Measurements from ENCODE around the gene OPA3.
A peak's percentile ranks its signal among the peaks of the same experiment; 100 is the strongest.
"Not testable (repeated sequence)": the region's sequence is repeated elsewhere in the genome, so short reads cannot be mapped to it uniquely, and the experiment has no call there.

OPA3 gene

DNA sequence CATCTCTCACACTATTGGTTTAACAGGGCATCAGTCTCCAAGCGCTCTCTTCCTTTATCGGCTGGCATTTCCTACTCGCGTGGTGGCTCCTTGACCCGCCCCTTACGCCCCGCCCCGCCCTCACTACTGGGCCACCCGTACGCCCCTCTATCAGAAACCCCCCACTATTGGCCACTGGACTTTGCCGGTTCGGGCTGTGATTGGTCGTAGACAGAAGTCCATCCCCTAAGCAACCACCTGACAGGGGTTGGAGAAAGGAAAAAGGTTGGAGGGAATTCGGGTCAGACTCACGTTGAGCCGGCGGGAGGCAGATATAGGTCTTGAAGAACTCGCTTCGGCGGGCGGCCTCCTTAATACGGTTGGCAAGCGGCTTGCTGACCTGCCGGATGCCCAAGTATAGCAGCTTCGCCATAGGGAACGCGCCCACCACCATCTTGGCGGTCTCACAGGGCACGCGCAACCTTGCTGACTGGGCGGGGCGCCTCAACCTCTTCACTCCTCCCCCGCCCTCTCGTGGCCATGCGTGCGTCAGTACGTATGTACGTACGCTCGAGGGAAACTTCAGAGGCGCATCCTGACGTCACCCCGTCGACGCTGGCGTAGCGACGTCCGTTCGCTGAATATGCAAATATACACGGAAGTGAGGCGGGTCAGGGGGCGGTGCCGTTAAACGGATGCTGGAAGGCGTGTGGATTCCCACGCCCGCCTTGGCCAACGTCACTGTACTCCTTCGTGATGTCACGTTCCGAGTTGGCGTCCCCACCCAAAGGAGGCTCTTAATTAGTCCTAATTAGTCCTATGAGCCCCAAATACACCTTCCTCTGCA lies at the start of gene OPA3:
TSS of gene OPA3 (minus strand) at position 471 of the 826 bp plus-strand sequence. CDS start at position 433, 38 bp downstream.
- peak; percentile 88 to 91 for ATAC-seq

DNA sequence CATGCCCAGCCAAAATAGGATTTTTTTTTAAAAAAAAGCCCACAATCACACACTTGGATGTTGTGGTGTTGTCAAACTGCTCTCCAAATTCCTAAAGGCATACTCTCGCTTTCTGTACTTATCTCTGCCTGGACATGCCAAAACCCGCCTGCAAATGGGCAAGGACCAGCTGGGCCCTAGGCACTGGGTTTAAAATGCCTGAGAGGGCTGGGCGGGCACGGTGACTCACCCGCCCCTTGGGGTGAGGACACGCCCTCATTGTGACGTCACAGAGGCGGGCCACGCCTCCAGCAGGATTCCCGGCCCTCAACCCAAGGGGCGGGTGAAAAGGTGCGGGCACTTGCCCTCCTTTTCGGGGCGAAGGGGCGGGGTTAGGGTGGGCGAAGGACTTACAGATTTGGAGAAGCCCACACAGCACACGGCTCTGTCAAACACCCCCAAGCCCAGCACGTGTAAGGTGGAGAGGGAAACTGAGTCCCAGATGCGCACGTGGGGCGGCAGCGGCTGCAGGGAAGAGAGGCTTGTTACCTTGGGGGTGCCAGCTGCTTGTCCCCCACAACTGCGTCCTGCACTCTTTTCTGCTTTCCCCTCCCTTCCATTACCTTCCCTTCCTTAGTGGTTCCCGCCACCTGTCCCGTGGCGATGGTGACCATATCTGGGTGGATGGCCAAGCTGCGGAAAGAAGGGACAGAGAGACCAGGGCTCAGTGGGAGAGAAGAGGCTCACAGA lies 48.0 kb upstream of the OPA3 start:
- ATAC-seq, result peak in 1 of 2 donors; percentile 28

DNA sequence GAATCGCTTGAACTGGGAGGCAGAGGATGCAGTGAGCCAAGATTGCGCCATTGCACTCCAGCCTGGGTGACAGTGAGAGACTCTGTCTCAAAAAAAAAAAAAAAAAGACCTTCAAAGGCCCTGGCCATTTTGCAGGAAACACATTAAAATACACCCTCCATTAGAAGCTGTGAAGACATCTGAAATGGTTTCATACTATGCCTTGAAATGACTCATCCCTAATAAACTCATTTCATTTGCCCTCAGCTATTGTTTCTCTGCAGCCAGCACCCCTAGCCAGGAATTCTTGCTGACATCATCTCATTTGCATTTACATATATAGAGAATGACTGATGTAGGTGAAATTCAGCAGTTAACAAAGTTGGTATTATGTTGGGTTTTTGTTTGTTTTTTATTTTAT lies 45.9 kb upstream of the OPA3 start:
- ATAC-seq, result peak; percentile 96 to 98

DNA sequence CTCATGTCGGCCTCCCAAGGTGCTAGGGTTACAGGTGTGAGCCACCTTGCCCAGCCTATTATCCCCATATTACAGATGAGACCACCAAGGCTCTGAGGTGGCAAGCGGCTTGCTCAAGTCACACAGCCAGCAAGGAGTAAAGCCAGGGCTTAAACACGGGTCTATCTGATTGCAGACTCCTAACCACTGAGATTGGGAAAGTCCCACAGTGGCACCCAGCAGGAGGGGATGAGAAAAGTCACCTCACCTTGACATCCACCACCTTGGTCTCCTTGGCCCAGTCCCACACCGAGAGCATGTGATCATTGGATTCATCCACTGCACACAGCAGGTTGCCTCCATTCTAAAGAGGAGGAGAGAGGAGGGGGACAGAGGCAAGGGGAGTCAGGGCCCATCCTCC lies 45.1 kb upstream of the OPA3 start:
- ATAC-seq, result no peak

DNA sequence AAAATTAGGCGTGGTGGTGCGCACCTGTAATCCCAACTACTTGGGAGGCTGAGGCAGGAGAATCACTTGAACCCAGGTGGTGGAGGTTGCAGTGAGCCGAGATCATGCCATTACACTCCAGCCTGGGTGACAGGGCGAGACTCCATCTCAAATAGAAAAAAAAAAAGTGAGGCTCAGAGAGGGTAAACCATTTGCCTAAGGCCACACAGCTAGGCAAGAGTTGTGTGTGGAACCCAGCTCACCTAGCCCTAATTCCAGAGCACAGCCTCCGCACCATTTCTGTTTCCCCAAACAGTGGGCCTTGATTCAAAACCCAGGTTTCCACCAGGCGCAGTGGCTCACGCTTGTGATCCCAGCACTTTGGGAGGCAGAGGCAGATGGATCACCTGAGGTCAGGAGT lies 43.6 kb upstream of the OPA3 start:
- not testable (repeated sequence) for ATAC-seq

DNA sequence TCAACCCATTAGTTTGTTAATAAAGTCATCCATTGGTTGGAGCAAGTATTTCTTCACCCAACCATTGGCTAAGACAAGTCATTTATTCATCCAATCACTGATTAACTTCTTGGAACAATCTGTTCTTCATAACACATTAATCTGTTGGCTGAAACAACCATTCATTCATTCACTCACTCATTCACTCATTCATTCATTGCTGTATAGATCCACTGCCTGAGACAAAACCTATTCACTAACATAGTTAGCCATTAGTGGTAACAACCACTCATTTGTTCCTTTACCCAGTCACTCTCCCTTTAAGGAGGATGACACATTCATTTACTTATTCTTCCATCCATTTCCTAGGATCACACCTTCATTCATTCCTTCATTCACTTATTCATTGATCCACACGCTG lies 39.4 kb upstream of the OPA3 start:
- no peak for ATAC-seq

DNA sequence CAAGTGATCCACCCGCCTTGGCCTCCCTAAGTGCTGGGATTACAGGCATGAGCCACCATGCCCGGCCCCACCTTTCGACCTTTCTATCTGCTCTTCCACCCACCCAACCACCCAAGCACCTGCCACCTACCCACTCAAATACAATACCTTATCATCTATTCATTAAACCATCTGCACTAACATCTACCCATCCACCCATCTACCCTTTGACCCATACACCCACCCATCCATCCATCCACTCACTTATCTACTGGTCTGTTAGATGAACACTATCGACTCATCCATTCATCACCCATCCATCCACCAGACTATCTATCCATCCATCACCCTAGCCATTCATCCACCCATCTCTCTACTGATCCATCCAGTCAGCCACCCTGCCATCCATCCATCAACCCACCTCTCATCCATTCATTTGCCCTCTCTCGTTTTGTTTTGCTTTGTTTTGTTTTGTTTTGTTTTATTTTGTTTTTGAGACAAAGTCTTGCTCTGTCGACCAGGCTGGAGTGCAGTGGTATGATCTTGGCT lies 37.4 kb upstream of the OPA3 start:
- ATAC-seq, result no peak

DNA sequence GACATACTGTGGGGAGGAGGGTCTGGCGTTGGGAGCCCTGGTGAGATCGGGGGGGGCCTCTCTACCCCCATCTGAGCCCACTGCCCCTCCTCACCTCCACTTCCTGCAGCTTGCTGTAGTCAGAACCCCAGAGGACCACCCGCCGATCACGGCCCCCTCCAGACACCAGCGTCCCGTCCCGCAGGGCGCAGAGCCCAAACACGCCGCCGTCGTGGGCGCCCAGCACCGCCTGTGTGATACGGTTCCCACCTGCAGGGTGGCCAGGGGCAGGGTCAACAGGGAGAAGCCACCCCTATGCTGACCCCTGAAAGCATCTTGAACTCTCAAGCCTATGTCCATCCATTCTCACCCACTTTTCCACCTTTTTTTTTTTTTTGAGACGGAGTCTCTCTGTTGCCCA lies 36.8 kb upstream of the OPA3 start:
- ATAC-seq, result no peak

DNA sequence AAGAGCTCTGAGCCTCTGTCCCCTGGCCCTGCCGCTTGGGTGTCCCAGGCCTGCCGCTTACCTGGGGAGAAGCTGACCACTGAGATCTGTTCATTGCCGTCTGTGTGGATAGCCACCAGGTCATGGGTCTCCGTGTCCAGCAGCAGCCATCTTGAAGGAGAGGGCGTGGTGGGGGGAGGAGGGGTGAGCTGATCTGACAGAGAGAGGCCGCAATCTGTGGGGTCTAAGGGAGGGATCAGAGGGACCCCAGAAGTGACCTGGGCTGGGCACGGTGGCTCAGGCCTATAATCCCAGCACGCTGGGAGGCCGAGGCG lies 32.1 kb upstream of the OPA3 start:
- no peak for ATAC-seq

DNA sequence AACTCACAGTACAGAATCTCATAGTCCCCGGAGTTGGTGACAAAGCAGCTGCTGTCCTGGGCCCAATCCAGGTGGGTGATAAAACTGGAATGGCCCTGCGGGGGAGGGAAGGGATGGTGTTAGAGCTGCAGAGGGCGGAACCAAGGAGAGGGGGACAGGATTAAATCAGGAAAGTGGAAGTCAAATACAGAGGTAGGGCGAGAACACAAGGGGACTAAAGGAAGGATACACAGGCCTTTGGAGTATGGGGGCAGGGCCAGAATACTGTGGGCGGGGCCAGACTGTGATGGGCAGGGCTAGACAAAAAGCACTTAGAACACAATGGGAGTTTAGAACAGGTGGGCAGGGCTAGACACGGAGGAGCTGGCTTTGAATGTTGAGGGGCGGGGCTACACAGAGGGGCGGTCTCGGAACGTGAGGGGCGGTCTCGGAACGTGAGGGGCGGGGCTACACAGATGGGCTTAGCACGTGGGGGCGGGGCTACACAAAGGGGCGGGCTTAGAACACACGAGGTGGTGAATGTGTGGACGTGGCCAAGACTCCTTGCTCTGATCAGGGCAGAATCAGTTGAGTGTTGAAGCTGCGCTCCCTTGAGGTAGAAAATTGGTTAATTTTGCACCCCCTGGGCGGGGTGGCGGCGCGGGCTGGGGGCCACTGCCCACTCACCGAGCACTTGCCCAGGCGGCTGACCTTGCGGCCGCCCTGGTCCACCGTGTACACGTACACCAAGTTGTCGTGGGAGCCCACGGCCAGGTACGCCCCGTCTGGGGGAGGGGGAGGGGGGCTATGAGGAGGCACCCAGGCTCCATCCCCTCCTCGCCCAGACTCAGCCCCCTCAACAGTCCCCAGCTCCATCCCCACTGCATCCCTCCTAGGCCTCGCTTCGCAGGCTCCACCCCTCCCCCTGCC lies 31.4 kb upstream of the OPA3 start:
- ATAC-seq, result peak; percentile 63 to 70

DNA sequence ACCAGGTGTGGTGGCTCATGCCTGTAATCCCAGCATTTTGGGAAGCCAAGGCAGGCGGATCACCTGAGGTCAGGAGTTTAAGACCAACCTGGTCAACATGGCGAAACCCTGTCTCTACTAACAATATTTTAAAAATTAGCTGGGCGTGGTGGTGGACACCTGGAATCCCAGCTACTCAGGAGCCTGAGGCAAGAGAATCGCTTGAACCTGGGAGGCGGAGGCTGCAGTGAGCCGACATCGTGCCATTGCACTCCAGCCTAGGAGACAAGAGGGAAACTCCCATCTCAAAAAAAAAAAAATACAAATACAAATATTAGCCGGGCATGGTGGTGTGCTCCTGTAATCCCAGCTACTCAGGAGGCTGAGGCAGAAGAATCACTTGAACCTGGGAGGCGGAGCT lies 30.5 kb upstream of the OPA3 start:
- ATAC-seq, result not testable (repeated sequence)

DNA sequence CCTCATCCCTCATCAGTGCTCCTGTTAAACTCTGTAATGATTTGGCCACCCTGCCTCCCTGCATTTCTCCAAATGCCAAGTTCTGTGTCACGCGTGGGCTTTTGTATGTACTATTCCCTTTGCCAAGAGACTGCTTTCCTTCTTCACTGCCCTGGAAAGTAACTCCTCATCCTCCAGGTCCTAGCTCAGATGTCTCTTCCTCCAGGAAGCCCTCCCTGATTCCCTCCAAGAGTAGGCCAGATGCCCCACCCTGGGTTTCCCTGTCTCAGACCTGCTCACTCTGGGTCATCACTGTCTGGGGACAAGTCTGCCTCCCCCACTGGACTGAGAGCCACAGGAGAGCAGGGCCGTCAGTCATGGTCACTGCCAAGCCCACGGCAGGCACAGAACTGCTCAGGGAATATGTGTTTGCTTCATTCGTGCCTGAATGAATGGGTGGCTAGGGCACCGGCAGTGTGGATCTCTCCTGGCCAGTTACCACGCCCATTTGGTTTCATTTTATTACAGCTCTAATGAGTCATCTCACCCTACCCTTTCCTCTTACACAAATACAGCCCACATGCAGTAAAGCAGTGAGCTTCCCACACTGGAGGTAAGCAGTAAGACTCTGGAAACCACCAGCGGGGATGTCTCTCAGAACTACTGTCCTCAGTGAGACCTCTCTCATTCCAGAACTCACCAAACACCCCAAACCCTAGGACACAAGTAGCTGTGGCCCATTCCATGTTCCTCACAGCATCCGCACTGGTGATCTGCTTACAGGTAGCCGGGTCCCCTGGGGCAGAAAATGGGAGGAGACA lies 29.5 kb upstream of the OPA3 start:
- ATAC-seq, result peak; percentile 92

DNA sequence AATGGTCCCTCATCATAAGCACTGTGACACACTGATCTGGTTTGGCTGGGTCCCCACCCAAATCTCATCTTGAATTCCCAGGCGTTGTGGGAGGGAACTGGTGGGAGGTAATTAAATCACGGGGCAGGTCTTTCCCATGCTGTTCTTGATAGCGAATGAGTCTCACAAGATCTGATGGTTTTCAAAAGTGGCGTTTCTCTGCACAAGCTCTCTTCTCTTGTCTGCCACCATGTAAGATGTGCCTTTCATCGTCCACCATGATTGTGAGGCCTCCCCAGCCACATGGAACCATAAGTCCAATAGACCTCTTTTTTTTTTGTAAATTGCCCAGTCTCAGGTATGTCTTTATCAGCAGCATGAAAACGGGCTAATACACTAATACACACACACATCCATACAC lies 24.3 kb upstream of the OPA3 start:
- ATAC-seq, result no peak

DNA sequence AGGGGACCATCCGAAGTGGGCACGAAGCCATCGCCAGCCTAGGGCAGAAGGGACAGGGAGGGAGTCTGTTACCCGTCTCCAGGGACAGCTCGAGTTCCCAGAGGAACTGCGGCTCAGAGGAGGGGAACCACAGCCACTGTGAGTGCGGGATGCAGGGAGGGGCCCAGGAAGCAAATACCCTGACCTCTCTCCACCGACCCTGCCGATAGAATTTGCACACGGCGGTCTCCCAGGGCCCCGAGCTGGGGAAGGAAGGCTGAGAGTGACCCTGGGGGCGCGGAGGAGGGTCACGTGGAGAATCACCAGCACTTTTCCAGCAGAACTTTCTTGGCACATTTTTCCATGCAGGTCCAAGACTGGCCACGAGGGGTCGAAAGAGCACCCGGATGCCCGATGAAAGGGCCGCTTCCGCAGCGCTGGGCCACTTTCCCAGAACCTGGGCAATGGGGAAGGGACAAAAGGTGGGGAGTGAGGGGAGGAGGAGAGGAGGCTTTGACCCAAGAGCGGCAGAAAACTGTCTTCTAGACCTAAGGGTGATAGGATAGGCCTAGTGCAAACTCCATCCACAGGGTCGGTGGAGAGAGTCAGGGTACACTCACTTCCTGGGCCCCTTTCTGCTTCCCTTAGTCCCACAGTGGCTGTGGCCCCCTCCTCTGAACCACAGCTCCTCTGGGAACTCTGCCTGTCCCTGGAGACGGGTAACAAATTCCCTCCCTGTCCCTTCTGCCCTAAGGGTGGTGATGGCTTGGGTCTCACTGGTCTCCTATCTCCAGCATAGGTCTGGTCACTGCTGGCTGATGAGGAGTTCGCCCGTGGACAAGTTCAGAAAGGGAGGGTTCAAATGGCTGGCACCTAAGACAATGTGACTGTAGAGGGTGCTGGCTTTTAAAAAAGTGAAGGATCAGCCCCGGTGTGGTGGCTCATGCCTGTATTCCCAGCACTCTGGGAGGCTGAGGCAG lies 22.7 kb upstream of the OPA3 start:
- ATAC-seq, result peak; percentile 25 to 27

DNA sequence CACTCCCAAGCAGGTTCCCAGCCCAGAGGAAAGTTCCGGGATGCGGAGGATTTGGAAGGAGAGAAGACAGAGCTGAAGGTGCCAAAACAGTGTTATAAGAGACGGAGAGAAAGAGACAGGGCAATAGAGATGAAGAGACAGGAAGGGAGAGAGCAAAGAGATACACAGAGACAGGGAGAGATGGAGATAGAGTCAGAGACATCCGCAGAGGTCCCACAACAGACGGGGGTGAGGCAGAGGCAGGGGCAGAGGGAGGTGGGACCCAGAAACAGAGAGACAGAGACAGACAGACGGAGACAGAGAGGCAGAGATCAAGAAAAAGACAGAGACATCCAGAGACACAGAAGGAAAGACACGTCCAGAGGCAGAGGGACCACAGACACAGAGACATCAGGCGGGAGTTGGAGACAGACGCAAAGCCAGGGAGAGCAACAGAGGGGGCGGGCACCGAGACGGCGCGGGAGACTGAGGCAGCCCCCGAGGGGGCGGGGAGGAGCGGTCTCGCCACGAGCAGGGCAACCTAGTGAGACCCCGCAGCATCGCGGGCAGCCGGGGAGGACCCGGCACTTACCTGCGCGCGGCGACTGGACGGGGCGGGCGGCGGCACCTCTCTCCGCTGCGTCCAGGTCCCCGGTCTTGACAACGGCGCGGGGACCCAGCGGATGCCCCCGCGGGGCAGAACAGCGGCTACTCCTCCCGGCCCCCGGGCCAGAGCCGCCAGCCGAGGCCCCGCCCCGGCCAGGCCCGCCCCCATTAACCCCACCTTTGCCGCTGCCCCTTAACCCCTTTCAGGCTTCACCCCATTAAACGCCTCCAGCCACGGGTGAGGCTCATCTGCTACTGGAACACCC lies 17.1 kb upstream of the OPA3 start, which contains the start of gene GPR4:
TSS of gene GPR4 (minus strand) at position 689 of the 851 bp plus-strand sequence. CDS start 10,346 bp downstream, outside the sequence.
- ATAC-seq, result no peak

DNA sequence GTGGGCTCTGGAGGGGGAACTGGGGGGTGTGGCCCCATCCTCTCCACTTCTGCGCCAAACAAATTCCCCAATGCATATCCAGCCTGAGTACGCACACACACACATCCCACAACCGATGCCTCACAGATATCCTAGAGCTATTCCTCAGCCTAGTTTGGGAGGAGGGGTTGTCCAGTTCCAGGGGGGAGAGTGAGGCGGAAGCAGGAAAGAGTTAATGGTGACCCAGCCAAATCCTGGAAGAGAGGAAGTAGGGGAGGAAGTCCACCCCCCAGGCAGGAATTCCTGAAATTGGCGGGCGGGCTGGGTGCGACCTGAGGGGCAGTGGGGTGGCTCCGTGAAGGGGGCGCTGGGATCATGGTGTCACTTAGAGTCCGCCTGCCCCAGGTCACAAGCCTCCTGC lies 16.5 kb upstream of the OPA3 start:
- ATAC-seq, result no peak

DNA sequence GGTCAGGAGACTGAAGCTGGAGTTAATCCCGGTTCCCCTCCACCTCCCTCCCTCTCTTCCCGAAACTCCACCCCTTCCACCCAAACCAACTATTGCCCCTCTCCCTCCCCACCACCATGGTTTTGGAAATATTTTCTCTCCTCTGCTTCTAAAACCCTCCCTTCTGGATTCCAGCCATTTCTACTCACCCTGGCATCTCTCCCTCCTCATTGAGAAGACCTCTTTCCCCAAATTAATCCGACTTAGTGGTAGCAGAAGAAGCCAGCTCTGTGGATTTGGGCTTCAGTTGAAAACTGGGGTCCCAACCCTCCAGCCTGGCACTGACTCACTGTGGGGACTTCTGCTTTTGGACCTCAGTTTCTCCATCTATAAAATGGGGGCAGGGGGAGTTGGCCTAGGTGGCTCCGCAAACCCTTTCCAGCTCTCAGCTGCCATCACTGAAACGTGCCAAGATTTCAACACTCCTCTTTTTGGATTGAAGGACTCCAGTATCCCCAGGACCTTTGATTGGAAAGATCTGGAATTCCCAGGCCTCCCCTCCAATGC lies 15.8 kb upstream of the OPA3 start:
- no peak for ATAC-seq

DNA sequence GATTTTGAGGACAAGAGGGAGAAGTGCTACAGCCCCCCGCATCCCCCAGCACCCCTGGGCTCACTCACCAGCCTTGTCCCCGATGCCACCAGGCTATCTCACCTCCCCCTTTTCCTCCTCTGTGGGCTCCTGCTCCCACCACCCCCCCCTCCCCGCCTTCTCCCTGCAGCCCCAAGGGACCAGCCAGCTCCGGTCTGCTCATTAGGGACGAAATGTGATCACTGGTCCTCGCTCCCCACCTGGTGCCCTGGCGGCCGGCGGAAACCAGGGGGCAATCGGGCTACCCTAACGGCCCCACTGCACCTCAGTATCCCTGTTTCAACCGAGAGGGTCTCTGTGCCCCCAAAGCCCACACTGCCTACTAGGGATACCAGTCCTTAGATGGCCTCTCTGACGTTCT lies 14.7 kb upstream of the OPA3 start:
- ATAC-seq, result no peak

DNA sequence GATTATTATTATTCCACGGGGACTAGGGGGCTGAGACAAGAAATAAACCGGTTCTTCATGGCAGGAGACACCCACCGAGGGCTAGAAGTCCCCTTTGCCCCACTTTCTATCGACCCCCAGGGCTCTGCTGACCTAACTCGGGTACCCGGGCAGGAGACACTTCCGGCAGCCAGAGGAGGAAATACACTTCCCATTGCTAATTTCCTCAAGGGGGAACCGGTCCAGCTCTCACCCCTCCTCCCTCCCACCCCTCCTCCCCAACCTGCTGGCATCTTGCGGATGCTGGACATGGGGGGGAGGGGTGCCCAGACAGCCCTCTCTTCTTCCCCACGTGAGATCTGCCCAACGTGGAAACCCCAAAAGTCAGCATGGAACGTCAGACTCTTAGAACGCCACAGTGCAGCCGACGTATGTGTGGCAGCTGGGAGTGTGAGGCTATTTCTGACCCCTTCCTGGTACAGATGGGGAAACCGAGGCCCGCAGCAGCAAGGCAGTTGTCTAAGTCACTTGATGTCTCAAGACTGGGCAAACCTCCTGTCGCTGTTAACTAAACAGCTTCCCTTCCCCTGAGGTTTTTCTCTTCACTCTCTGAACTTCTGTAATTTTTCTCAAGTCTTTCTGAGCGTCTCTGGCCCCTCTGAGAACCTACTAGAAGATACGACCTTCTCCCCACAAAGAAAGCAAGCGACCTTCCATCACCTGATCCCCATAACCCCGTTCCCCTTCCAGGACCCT lies 13.8 kb upstream of the OPA3 start:
- ATAC-seq, result peak in 1 of 2 donors; percentile 30
